ENCODE results near the gene SCCPDH.
"Not testable (repeated sequence)": the region's sequence is repeated elsewhere in the genome, so short reads cannot be mapped to it uniquely, and the experiment has no call there.

Gene SCCPDH

GRCh38 chr1:246724016-246724730 lies at the start of gene SCCPDH:
TSS of gene SCCPDH (plus strand) at chr1:246724409. CDS start at chr1:246724423, 14 bp downstream.
- DNase-seq: peak; percentile 33 to 42

GRCh38 chr1:246677842-246678241 lies 46.4 kb upstream of the SCCPDH start:
- no peak for DNase-seq

- no peak for DNase-seq
Observed at GRCh38 chr1:246678816-246679793, 45.1 kb upstream of the SCCPDH start.

- DNase-seq: no peak
Observed at GRCh38 chr1:246679794-246680177, 44.4 kb upstream of the SCCPDH start.

GRCh38 chr1:246680190-246680589 lies 44.0 kb upstream of the SCCPDH start:
- DNase-seq: no peak

- DNase-seq: no peak
Observed at GRCh38 chr1:246680696-246681130, 43.5 kb upstream of the SCCPDH start.

GRCh38 chr1:246681900-246682895 lies 42.0 kb upstream of the SCCPDH start:
- no peak for DNase-seq

GRCh38 chr1:246683521-246683920 lies 40.7 kb upstream of the SCCPDH start:
- DNase-seq: no peak

GRCh38 chr1:246687002-246687401 lies 37.2 kb upstream of the SCCPDH start:
- DNase-seq: no peak

- peak; percentile 6 to 7 for DNase-seq
Observed at GRCh38 chr1:246689409-246690008, 34.7 kb upstream of the SCCPDH start.

- no peak for DNase-seq
Observed at GRCh38 chr1:246690100-246690499, 34.1 kb upstream of the SCCPDH start.

GRCh38 chr1:246691622-246692495 lies 32.4 kb upstream of the SCCPDH start:
- no peak for DNase-seq

GRCh38 chr1:246694213-246694895 lies 29.9 kb upstream of the SCCPDH start:
- DNase-seq: not testable (repeated sequence)

- no peak for DNase-seq
Observed at GRCh38 chr1:246695136-246695535, 29.1 kb upstream of the SCCPDH start.

- DNase-seq: no peak
Observed at GRCh38 chr1:246695666-246696065, 28.5 kb upstream of the SCCPDH start.

- no peak for DNase-seq
Observed at GRCh38 chr1:246698466-246699094, 25.6 kb upstream of the SCCPDH start.

GRCh38 chr1:246699095-246699735 lies 25.0 kb upstream of the SCCPDH start:
- DNase-seq: peak; percentile 72 to 75

GRCh38 chr1:246703581-246703980 lies 20.6 kb upstream of the SCCPDH start:
- DNase-seq: no peak

- DNase-seq: no peak
Observed at GRCh38 chr1:246705368-246705767, 18.8 kb upstream of the SCCPDH start.
